Renal cortex interstitium (tissue), 11 donors: Measurements from ENCODE around the gene ZBTB20. TPM values are rescaled to one million over a fixed set of nuclear protein-coding genes. Genes with fewer than 3 reads are reported as not detected.

ENCODE experiments used
- DNase-seq, 11 donors: peaks; one replicate each; pipeline ENCODE4 v3.0.0-alpha.2; 2013; ENCODE audit warnings: low read depth in 9 of 11, low spot score in 4 of 11; ENCODE audit errors: extremely low read depth in 1 of 11
- polyA plus RNA-seq, 3 donors: library from polyadenylated mRNA; unstranded; fragments of 120-200 nt; gene quantifications; one replicate each; pipeline ENCODE4 v1.2.1, GENCODE V29; 2013; ENCODE audit not compliant: insufficient read length in 3 of 3

ZBTB20 gene
- polyA plus RNA-seq, 3 donors, result 5.5 to 6.9 (median 6.6) TPM

DNA sequence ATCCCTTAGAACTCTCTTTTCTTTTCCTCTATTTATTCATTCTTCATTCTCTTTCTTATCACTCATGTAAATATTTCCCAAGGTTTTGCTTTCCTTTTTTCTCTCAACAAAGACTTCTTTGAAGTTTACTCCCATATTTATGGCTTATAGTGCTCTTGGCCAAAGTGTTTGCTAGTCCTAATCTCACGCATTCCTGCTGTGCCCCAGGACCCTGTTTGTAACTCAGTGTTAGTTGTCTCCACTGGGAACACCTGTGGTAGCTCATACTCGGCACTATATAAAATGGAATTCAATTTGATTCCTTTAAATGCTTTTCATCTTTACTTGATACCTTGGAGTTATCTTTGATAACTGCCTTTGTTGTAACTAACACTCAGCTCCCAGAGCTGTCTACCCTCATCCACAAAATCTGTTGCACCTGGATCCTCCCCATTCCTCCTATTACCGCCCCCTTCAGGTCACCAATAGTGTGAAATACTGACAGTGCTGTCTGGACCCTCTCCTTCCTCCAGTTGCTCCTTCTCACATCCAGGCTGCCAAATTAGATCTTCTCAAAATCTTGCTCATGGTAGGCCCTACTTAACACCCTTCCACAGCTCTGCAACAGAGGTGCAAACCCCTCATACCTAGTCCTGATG lies 776.4 kb downstream of the ZBTB20 start:
- no peak for DNase-seq

DNA sequence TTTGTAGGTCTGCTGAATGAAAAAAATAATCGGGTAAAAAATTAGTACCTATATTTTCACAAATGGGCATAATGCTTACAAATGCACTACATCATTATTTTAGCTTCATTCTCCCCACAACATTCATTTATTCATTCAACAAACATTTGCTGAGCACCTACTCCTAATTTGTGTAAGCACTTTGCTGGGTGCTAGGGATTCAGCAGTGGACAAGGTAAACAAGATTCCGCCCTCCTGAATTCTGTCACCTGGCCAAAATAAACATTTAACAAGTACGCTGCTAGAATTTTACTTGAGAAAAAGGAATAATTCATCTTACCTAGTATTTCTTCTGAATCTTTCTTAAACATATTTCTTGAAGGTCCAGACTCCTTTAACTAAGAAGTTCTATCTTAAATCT lies 781.2 kb downstream of the ZBTB20 start:
- DNase-seq, result no peak

DNA sequence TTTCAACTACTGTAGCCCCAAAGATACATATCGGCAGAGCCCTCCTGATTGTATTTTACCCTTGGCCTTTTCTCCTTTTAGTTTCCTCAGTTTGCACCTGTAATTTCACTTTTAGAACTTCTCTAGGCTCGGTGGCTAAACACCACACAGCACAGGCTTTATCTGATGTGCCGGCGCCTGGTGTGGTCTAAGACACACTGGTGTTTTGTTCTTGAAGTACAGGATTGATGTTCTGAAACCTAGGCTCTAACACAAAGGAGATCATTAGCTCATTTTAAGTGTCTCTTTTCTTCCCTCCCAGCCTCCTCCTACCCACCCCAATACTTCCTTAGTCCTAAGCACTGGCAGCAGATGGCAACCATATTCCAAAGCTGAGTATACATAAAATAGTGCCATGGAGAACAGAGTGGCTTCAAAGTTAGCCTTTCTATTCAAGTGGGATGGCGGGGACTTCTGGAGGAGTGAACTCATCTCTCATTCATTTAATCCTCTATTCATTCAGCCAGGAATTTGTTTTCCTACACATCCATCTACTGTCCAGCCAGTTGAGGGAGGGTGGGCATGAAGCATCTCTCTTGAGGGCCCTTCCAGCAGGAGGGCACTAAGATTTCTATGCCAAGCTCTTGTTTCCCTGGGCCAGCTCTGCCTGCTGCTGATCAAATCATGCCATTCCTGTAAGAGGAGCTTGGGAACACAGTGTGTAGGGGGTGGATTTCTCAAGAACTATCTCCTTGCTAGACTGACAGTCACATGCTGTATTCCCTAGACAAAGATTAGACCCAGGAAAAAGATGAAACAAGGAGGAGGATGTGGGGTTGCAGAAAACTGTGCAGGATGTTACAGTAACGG lies 782.1 kb downstream of the ZBTB20 start:
- DNase-seq, result no peak

DNA sequence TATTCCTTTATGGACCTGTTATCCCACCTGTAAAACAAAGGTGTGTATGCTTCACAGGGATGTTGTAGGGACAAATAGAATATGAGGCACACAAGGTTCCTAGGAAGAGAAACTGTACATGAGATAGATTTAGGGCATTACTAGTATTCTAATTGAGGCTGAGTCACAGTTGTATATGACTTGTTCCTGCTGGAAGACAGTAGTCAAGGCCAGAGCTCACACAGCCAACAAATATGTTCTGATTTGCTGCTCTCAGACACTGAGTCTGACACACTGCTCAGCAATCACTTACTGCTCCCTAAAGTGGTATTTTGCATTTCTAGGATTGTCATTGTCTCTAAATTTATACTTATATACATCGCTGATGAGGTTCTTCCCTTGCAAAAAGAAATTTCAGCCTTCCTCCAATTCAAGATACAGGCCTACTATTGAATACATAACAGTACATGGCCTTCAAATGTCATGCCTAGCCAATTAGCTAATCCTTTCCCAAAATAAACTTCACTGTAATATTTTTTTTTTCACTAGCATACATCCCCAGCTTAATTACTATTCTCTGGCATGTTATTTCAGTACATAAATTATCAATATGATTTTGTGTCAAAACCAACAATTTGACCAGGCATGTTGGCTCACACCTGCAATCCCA lies 783.4 kb downstream of the ZBTB20 start:
- DNase-seq, result no peak

DNA sequence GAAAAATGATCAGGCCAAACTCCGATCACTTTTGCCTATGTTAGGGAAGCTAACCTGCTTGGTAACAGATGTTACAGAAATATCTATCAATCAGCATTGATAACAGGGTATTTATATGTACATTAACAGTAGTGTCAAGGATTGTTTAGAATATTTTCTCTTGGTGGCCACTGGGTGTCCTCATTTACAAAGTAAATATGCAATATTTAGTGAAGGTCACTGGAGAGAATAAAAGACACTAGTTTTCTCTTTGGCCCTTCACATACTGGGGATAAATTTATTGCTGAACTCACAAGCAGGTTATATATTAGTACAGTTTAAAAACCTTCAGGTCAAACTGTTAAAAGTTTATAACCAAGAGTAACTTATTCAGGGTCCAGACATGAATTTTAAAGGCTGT lies 784.3 kb downstream of the ZBTB20 start:
- peak in 2 of 11 donors; percentile 27 to 28 for DNase-seq

DNA sequence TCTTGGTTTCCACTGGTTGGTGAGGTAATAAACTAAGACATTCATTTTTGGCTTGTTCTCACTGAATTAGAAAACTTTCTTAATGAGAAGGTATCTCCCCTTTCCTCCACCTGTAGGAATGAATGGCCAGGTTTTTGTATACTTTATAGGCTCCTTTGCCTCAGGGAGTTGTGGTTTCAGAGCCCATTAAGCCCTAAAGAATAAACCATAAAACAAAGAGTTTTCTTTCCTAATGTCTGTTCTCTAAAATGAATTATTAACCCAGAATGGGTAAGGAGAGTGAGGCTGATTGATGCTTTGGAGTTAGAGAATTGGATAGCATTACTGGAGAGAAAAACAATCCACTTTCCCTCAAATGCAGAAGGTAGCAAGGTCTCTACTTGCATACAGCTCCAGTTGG lies 785.7 kb downstream of the ZBTB20 start:
- DNase-seq, result no peak

GRCh38 chr3:114356525-114356924 lies 790.6 kb downstream of the ZBTB20 start:
- DNase-seq, result no peak

DNA sequence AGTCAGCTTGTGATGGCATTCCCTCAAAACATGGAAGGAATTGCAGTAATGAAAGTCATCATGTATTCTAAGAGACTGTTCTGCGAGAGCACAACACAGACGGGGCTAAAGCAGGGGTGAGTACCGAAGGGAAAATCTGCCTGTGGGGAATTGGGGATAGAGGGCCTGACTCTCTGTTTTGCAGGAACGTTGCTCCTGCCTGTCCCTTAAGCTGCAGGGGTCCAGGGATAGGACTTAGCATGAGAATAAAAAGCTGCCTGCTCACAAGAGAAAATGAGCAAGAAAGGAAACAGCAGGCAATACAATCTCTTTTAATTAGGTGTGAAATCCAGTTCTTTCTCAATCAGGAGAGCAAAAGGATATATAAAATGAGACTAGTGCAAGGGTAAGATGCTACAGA lies 791.0 kb downstream of the ZBTB20 start:
- DNase-seq, result no peak

GRCh38 chr3:114355653-114356052 lies 791.4 kb downstream of the ZBTB20 start:
- DNase-seq, result no peak

GRCh38 chr3:114351822-114352145 lies 795.3 kb downstream of the ZBTB20 start:
- no peak for DNase-seq

GRCh38 chr3:114351123-114351821 lies 795.8 kb downstream of the ZBTB20 start:
- no peak for DNase-seq

GRCh38 chr3:114350690-114351089 lies 796.4 kb downstream of the ZBTB20 start:
- no peak for DNase-seq

DNA sequence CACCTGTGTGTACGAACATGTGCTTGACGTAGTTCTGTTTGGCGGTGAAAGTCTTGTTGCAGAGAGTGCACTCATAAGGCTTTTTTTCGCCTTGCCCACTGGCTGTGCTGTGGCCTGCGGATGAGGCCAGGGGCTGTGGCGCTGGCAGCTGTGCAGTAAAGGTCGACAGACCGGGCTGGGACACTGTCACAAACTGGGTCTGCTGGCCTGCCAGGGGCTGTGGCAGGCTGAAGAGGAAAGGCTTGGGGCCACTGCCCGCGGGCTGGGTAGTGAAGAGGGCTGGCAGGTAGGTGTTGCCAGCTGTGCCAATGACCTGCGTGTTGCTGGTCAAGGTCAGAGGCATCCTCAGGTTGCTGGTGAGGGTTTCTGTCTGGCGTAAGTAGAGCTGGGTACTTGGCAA lies 796.8 kb downstream of the ZBTB20 start:
- no peak for DNase-seq

DNA sequence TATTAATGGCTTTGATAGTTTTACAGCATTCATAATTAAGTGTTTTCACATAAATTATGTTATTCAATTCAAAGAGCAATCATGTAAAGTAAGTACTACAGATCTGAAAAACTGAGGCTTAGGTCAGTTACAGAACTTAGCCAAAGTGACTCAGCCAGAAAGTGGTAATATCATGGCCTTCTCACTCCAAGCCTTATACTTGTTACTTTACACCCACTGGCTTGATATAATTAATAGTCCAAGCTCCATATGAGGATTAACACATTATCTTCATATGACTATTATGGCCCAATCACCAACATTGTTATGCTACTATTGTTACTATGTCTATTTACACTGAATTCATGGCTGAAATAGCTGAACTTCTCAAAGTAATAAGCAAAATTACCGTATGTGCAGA lies 802.6 kb downstream of the ZBTB20 start:
- no peak for DNase-seq

GRCh38 chr3:114338651-114339357 lies 808.3 kb downstream of the ZBTB20 start:
- DNase-seq, result no peak

DNA sequence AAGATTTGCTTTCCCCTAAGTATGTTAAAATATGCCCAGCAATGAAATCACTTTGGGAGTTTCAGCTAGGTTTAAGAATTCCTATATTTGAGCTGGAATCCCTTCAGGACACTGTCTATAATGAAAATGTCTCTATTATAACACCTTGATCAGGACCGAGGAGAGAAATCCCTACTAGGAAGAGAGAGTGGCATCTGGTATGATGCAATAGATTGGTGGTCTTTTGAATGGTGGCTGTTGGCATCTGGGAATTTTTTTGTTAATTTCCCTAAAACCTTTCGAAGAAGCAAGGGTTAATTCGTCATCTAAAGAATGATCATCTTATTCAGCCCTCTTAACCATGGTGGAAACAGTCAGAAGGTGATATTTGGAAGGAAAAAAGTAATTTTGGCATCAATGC lies 810.2 kb downstream of the ZBTB20 start:
- no peak for DNase-seq

GRCh38 chr3:114336122-114336697 lies 810.9 kb downstream of the ZBTB20 start:
- no peak for DNase-seq

DNA sequence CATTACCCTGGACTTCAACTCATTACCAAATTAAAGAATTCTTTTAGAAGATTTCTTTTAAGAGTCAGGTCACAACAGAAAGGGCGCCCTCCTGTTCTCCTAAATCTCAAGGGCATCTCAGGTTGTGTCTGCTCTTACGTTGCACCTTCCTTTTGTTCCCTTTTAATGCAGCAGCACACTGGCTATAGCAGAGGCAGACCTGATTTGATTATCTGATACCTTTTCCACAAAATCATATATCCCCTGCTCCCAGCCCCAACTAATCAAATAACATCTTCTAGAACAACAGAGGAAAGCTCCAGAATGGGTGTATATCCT lies 813.2 kb downstream of the ZBTB20 start:
- no peak for DNase-seq
